Measurements from ENCODE around the gene SCPEP1. TPM values are rescaled to one million over a fixed set of nuclear protein-coding genes. Genes with fewer than 3 reads are reported as not detected.

SCPEP1 gene
- total RNA-seq (2022; extraction: Qiagen RNA extraction; ENCODE audit: low read depth), result 38.7 to 43.3 TPM (median 41.6 TPM) in 5 replicates

GRCh38 chr17:56977673-56978395, at the start of gene SCPEP1:
Gene SCPEP1 (plus strand): TSS chr17:56978131. CDS start chr17:56978160, 29 bp downstream.

DNA sequence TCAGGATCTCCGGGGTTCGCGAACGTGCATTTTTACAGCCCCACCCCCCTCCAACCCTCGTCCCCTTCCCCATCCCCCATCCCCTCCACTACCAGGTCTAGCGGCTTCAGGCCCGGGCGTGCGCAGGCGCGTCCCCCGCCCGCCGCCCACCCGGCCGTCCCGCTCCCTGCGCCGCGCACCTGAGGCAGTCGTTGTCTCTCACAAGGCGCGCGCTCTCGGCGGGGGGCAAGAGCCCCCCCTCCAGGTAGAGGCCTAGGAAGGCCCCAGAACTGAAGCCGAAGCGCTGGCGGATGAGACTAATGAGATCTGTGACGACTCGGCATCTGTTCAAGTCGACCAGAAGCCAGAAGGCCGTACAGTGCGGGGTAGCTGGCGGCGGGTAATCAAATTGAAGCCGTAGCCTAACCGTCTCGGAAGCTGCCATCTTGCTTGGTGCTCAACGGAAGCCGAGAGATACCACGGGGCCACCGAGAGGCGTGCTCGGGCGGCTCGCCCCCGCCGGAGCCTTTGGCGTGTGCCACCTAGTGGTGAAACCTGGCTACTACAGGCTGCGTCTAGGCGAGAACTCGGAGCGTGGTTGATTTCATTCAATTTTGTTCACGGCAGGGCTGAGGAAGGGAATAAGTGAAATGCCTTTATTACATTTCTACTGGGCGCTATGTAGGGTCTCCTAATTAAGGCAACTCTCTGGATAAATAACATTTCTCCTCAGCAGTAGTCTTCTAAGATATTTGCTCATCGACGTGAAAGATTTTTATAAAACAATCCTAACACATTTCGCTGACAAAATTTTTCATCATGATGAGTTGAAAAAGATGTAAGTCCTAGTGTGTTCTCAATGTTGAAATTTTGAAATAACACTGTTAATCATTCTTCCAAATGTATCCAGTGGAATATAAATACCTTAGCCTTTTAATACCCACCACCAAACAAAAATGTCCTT, 17.1 kb upstream of the SCPEP1 start, which contains the start of gene COIL:
COIL (minus strand) TSS at position 455 of the 943 bp plus-strand sequence; CDS start at position 424, 31 bp downstream.

Other genes starting within 250 kb of the SCPEP1 start
- 1.3 to 2.2 TPM (median 1.7 TPM) in 5 replicates for gene C17orf67, start 144.2 kb upstream of the SCPEP1 start, total RNA-seq (2022; extraction: Qiagen RNA extraction; ENCODE audit: low read depth)
- gene DGKE, start 144.0 kb upstream of the SCPEP1 start, total RNA-seq (2022; extraction: Qiagen RNA extraction; ENCODE audit: low read depth), result 2.8 to 4.2 TPM (median 3.6 TPM) in 5 replicates
- 60.3 to 66.6 TPM (median 65.0 TPM) in 5 replicates for gene TRIM25, start 64.1 kb upstream of the SCPEP1 start, total RNA-seq (2022; extraction: Qiagen RNA extraction; ENCODE audit: low read depth)
- 15.6 to 19.5 TPM (median 16.4 TPM) in 5 replicates for gene COIL, start 17.1 kb upstream of the SCPEP1 start, total RNA-seq (2022; extraction: Qiagen RNA extraction; ENCODE audit: low read depth)
- gene AKAP1, start 107.1 kb downstream of the SCPEP1 start, total RNA-seq (2022; extraction: Qiagen RNA extraction; ENCODE audit: low read depth), result 45.5 to 54.8 TPM (median 52.1 TPM) in 5 replicates

Measured in A549 treated with GW870086 at 1 μM for 4 hours (cell line).